Stimulated activated CD8-positive, alpha-beta memory T cell treated with anti-CD3 and anti-CD28 coated beads, Interleukin-4, amount 100 ng/mL, for 1 hour (primary cell): Measurements from ENCODE around the gene CST9.
"Not testable (repeated sequence)": the region's sequence is repeated elsewhere in the genome, so short reads cannot be mapped to it uniquely, and the experiment has no call there.

ENCODE experiments used
- DNase-seq, 2 donors: peaks; one replicate each; pipeline ENCODE4 v3.0.0-alpha.2; 2020; ENCODE audit warnings: low read depth in 2 of 2, low spot score in 1 of 2

Gene CST9

GRCh38 chr20:23588434-23589403 lies 17.0 kb downstream of the CST9 start:
- no peak for DNase-seq

GRCh38 chr20:23587631-23588030 lies 18.1 kb downstream of the CST9 start:
- no peak for DNase-seq

GRCh38 chr20:23586735-23587525 lies 18.8 kb downstream of the CST9 start:
- no peak for DNase-seq

- DNase-seq = no peak
These were observed 19.6 kb downstream of the CST9 start for GRCh38 chr20:23585808-23586734.

- no peak for DNase-seq
These were observed 20.3 kb downstream of the CST9 start for GRCh38 chr20:23585449-23585807.

GRCh38 chr20:23584434-23585199 lies 21.1 kb downstream of the CST9 start:
- DNase-seq = no peak

- no peak for DNase-seq
These were observed 22.2 kb downstream of the CST9 start for GRCh38 chr20:23583526-23583925.

GRCh38 chr20:23582293-23582692 lies 23.4 kb downstream of the CST9 start:
- DNase-seq = no peak

GRCh38 chr20:23581833-23582232 lies 23.9 kb downstream of the CST9 start:
- not testable (repeated sequence) for DNase-seq

- no peak for DNase-seq
These were observed 30.7 kb downstream of the CST9 start for GRCh38 chr20:23574977-23575376.

GRCh38 chr20:23570178-23570760 lies 35.4 kb downstream of the CST9 start:
- no peak for DNase-seq

- DNase-seq = no peak
These were observed 36.1 kb downstream of the CST9 start for GRCh38 chr20:23569570-23569969.

GRCh38 chr20:23568971-23569330 lies 36.8 kb downstream of the CST9 start:
- DNase-seq = no peak

- no peak for DNase-seq
These were observed 37.3 kb downstream of the CST9 start, which contains the start of gene CST9L for GRCh38 chr20:23568320-23568970. Gene CST9L (minus strand): TSS chr20:23568484. CDS start chr20:23568450, 34 bp downstream.

- no peak for DNase-seq
These were observed 39.4 kb downstream of the CST9 start for GRCh38 chr20:23566199-23566932.

- no peak for DNase-seq
These were observed 40.1 kb downstream of the CST9 start for GRCh38 chr20:23565503-23566045.

GRCh38 chr20:23564927-23565326 lies 40.8 kb downstream of the CST9 start:
- DNase-seq = no peak

GRCh38 chr20:23562721-23563342 lies 42.9 kb downstream of the CST9 start:
- no peak for DNase-seq
